Hepatic stellate cell (primary cell): ENCODE measurements around the gene CLRN2.
"Not testable (repeated sequence)": the region's sequence is repeated elsewhere in the genome, so short reads cannot be mapped to it uniquely, and the experiment has no call there.

Experiments
- DNase-seq: peaks from one replicate; pipeline ENCODE4 v3.0.0; 2011; ENCODE audit warnings: low spot score

CLRN2 gene

GRCh38 chr4:17504081-17504480, 10.9 kb upstream of the CLRN2 start:
- DNase-seq, result no peak

- no peak for DNase-seq
These were observed 4.4 kb upstream of the CLRN2 start for GRCh38 chr4:17510582-17510981.

- no peak for DNase-seq
These were observed 3.9 kb upstream of the CLRN2 start for GRCh38 chr4:17511051-17511450.

GRCh38 chr4:17511509-17511949, 3.4 kb upstream of the CLRN2 start:
- DNase-seq, result peak; percentile 59

- peak; percentile 78 for DNase-seq
These were observed 2.8 kb upstream of the CLRN2 start, which contains the start of gene QDPR for GRCh38 chr4:17511950-17512795. Gene QDPR, minus strand, starts transcription at chr4:17512090. Its CDS starts 36 bp downstream, at chr4:17512054.

GRCh38 chr4:17512973-17513665, 1.8 kb upstream of the CLRN2 start:
- DNase-seq, result no peak

- no peak for DNase-seq
These were observed 761 bp downstream of the CLRN2 start for GRCh38 chr4:17515445-17516407.

- DNase-seq, result no peak
These were observed 2.0 kb downstream of the CLRN2 start for GRCh38 chr4:17516980-17517379.

GRCh38 chr4:17517664-17518063, 2.7 kb downstream of the CLRN2 start:
- DNase-seq, result no peak

- DNase-seq, result no peak
These were observed 6.6 kb downstream of the CLRN2 start for GRCh38 chr4:17521595-17521994.

- DNase-seq, result no peak
These were observed 8.7 kb downstream of the CLRN2 start for GRCh38 chr4:17523662-17524061.

GRCh38 chr4:17526695-17527477, 11.9 kb downstream of the CLRN2 start:
- no peak for DNase-seq

GRCh38 chr4:17528551-17529165, 13.7 kb downstream of the CLRN2 start:
- no peak for DNase-seq

GRCh38 chr4:17531538-17532285, 16.7 kb downstream of the CLRN2 start:
- DNase-seq, result no peak

- DNase-seq, result no peak
These were observed 19.7 kb downstream of the CLRN2 start for GRCh38 chr4:17534705-17535104.

GRCh38 chr4:17535242-17535641, 20.3 kb downstream of the CLRN2 start:
- DNase-seq, result no peak

- DNase-seq, result no peak
These were observed 20.9 kb downstream of the CLRN2 start for GRCh38 chr4:17535906-17536305.

GRCh38 chr4:17537060-17537459, 22.1 kb downstream of the CLRN2 start:
- DNase-seq, result not testable (repeated sequence)

GRCh38 chr4:17544205-17544604, 29.2 kb downstream of the CLRN2 start:
- DNase-seq, result no peak

- DNase-seq, result no peak
These were observed 29.9 kb downstream of the CLRN2 start for GRCh38 chr4:17544831-17545234.
